Measurements from ENCODE around the gene DES. TPM values are rescaled to one million over a fixed set of nuclear protein-coding genes. Genes with fewer than 3 reads are reported as not detected.

The DES gene
- total RNA-seq, 1 experiment from 2014 or later: not detected

- H3K36me3 Mint-ChIP-seq (ENCODE audit: insufficient read depth, unreplicated experiment): no peaks in the 10 kb centered on the region
- H3K4me3 Mint-ChIP-seq (ENCODE audit: unreplicated experiment): no peak overlapping the region
Observed at GRCh38 chr2:219402665-219403515, 15.3 kb upstream of the DES start.

DNA sequence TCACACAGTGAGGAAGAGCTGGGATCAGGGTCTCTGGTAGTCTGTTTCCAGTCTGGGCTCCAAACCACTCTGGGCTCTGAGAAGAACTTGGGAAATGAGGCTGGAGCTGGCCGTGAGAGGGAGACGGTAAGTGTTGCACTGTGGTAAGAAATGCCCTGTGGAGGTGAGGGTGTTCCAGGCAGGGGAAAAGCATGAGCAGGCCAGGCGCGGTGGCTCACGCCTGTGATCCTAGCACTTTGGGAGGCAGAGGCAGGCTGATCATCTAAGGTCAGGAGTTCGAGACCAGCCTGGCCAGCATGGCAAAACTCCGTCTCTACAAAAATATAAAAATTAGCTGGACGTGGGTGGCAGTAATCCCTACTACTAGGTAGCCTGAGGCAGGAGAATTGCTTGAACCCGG lies 14.3 kb upstream of the DES start:
- BruUV-seq (replicated peaks): no TSS peak

More at GRCh38 chr2:219402665-219403515, 15.3 kb upstream of the DES start:
- Histone ChIP-seq H3K4me3 (ENCODE audit: low read depth, low read length) (no peak overlapping the region), H3K9me3 (no peaks in the 10 kb centered on the region), H3K4me1 (peaks cover 28% of the 10 kb centered on the region), H3K27me3 (replicated peaks; ENCODE audit: control insufficient read depth, insufficient read depth, low read length) (no peaks in the 10 kb centered on the region), H3K36me3 (ENCODE audit: control insufficient read depth, insufficient read depth, low read length) (no peaks in the 10 kb centered on the region)
- H3K4me1 Mint-ChIP-seq (ENCODE audit: low read depth, unreplicated experiment): peaks cover 28% of the 10 kb centered on the region
- TF ChIP-seq, protein P1, sequence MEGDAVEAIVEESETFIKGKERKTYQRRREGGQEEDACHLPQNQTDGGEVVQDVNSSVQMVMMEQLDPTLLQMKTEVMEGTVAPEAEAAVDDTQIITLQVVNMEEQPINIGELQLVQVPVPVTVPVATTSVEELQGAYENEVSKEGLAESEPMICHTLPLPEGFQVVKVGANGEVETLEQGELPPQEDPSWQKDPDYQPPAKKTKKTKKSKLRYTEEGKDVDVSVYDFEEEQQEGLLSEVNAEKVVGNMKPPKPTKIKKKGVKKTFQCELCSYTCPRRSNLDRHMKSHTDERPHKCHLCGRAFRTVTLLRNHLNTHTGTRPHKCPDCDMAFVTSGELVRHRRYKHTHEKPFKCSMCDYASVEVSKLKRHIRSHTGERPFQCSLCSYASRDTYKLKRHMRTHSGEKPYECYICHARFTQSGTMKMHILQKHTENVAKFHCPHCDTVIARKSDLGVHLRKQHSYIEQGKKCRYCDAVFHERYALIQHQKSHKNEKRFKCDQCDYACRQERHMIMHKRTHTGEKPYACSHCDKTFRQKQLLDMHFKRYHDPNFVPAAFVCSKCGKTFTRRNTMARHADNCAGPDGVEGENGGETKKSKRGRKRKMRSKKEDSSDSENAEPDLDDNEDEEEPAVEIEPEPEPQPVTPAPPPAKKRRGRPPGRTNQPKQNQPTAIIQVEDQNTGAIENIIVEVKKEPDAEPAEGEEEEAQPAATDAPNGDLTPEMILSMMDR (IDR thresholded peaks at IDR 0.05; ENCODE audit: insufficient read depth in 1 of 2, low read depth in 1 of 2, low read length in 1 of 2, severe bottlenecking in 1 of 2, unreplicated experiment in 1 of 2): peak; percentile 82 to 95
- H3K27ac Mint-ChIP-seq (ENCODE audit: unreplicated experiment): no peak overlapping the region
- POLR2A ChIA-PET: interaction anchor here (1.9 kb wide), 1 partner anchor 16 kb away, joined by 7 read pairs; the partner anchor contains the start of gene DNPEP
- intact Hi-C loops (cut with micrococcal nuclease; ENCODE audit: unreplicated experiment): loop anchor here (1.0 kb wide), 4 partner anchors 31 to 127 kb away; partner anchors contain the start of genes GMPPA and SPEG
- no peaks in the 10 kb centered on the region for H3K9me3 Mint-ChIP-seq (ENCODE audit: unreplicated experiment)
- BruUV-seq (replicated peaks): no TSS peak
- H3K27me3 Mint-ChIP-seq (ENCODE audit: insufficient read depth, unreplicated experiment): no peaks in the 10 kb centered on the region
- CTCF ChIA-PET: interaction anchor here (0.6 to 3.8 kb wide), 18 partner anchors 15 to 283 kb away, joined by 3 to 36 read pairs (median 5); partner anchors contain the start of genes DES, DNPEP and GMPPA
- peak; percentile 78 to 80 for DNase-seq

More for the DNA sequence above, 14.3 kb upstream of the DES start:
- Histone ChIP-seq H3K36me3 (ENCODE audit: control insufficient read depth, insufficient read depth, low read length) (no peaks in the 10 kb centered on the region), H3K27me3 (replicated peaks; ENCODE audit: control insufficient read depth, insufficient read depth, low read length) (no peaks in the 10 kb centered on the region), H3K4me1 (peaks cover 19% of the 10 kb centered on the region), H3K4me3 (ENCODE audit: low read depth, low read length) (no peak overlapping the region), H3K9me3 (no peaks in the 10 kb centered on the region)
- CTCF ChIA-PET: interaction anchor here (0.6 to 3.8 kb wide), 8 partner anchors 13 to 126 kb away, joined by 3 to 36 read pairs (median 6); partner anchors contain the start of gene DNPEP
- Mint-ChIP-seq H3K9me3 (ENCODE audit: unreplicated experiment) (no peaks in the 10 kb centered on the region), H3K27me3 (ENCODE audit: insufficient read depth, unreplicated experiment) (no peaks in the 10 kb centered on the region), H3K4me3 (ENCODE audit: unreplicated experiment) (no peak overlapping the region), H3K27ac (ENCODE audit: unreplicated experiment) (no peak overlapping the region), H3K36me3 (ENCODE audit: insufficient read depth, unreplicated experiment) (no peaks in the 10 kb centered on the region), H3K4me1 (ENCODE audit: low read depth, unreplicated experiment) (peaks cover 28% of the 10 kb centered on the region)
- DNase-seq: no peak
- intact Hi-C loops (cut with micrococcal nuclease; ENCODE audit: unreplicated experiment): loop anchor here (1.0 kb wide), 4 partner anchors 30 to 126 kb away; partner anchors contain the start of genes GMPPA and SPEG
- TF ChIP-seq, protein P1 (IDR thresholded peaks at IDR 0.05; ENCODE audit: insufficient read depth in 1 of 2, low read depth in 1 of 2, low read length in 1 of 2, severe bottlenecking in 1 of 2, unreplicated experiment in 1 of 2): no peak
- POLR2A ChIA-PET: interaction anchor here (1.9 kb wide), 1 partner anchor 16 kb away, joined by 7 read pairs; the partner anchor contains the start of gene DNPEP
